K562 (cell line): ENCODE data around the gene NEU1. TPM values are rescaled to one million over a fixed set of nuclear protein-coding genes. Genes with fewer than 3 reads are reported as not detected.

Experiments used
- CHD1 ChIP-seq: fragments of 200-600 bp; sonication (generic); IDR thresholded peaks from one replicate; pipeline ENCODE4 v1.6.1; 2012; ENCODE audit warnings: mild to moderate bottlenecking, moderate library complexity, low read length, inconsistent platforms
- DMBX1 ChIP-seq: fragments of 250-450 bp; sonication (Bioruptor Pico); IDR thresholded peaks from 2 replicates; pipeline ENCODE4 v1.8.0; 2022; ENCODE audit warnings: inconsistent platforms, mild to moderate bottlenecking, moderate library complexity, borderline replicate concordance
- FOXA3 ChIP-seq, 2 experiments: fragments of 450-650 bp in 1 of 2; sonication (generic) in 1 of 2; formaldehyde crosslinking; IDR thresholded peaks in 1 of 2; conservative IDR thresholded peaks in 1 of 2; 2 replicates each; pipeline versions ENCODE4 v1.4.0 to v1.8.0; 2020 to 2022; ENCODE audit warnings: mild to moderate bottlenecking in 2 of 2, missing genetic modification reagents in 1 of 2
- FOXK1 ChIP-seq: sonication (generic); formaldehyde crosslinking; IDR thresholded peaks from 2 replicates; pipeline ENCODE4 v1.8.0; 2022; ENCODE audit warnings: missing genetic modification reagents, mild to moderate bottlenecking, borderline replicate concordance
- NR4A1 ChIP-seq, 2 experiments: fragments of 250-450 bp in 1 of 2; fragments of 450-650 bp in 1 of 2; sonication (Bioruptor Pico) in 1 of 2; IDR thresholded peaks; 2 replicates each; pipeline versions ENCODE4 v1.4.0 to v1.6.1; 2016 to 2020; ENCODE audit warnings: mild to moderate bottlenecking in 2 of 2, missing compliant biosample characterization in 1 of 2, missing genetic modification characterization in 1 of 2, moderate library complexity in 1 of 2
- POLR2AphosphoS2 ChIP-seq: IDR thresholded peaks from 2 replicates; pipeline ENCODE4 v1.6.1; 2012; ENCODE audit warnings: low read length, improper control_type of control experiment
- PTTG1 ChIP-seq: fragments of 450-650 bp; IDR thresholded peaks from 2 replicates; pipeline ENCODE4 v1.6.1; 2016; ENCODE audit warnings: low read depth, mild to moderate bottlenecking, missing genetic modification characterization, missing compliant biosample characterization
- ZNF143 ChIP-seq: sonication (generic); formaldehyde crosslinking; IDR thresholded peaks from 2 replicates; pipeline ENCODE4 v1.9.0; 2022; ENCODE audit warnings: mild to moderate bottlenecking, missing genetic modification reagents
- polyA plus RNA-seq, 8 experiments: library from polyadenylated mRNA; depleted of rRNA in 4 of 8; stranded (reverse) in 5 of 8; unstranded in 3 of 8; fragments of >200 nt; fragmentation: Nextera tagmentation in 2 of 8; fragmentation: Illumina TruSeq in 1 of 8; extraction: Ambion mirVana in 2 of 8; extraction: Trizol in 1 of 8; gene quantifications; 2 replicates each; pipeline versions ENCODE4 v1.2.1 to v1.2.3, GENCODE V29; 2011 to 2014; ENCODE audit warnings: inconsistent platforms in 1 of 8, missing spikeins in 1 of 8
- total RNA-seq, 7 experiments: library from RNA; depleted of rRNA in 6 of 7; stranded (reverse); fragments of >200 nt in 6 of 7; fragmentation: Illumina TruSeq in 2 of 7; extraction: Trizol in 2 of 7; gene quantifications; 2 replicates each; pipeline versions ENCODE4 v1.2.1 to v1.2.3, GENCODE V29; 2011 to 2021; ENCODE audit warnings: low replicate concordance in 1 of 7
- TF ChIP-seq, protein P1 (sequence below): fragments of 250-450 bp; sonication (Bioruptor Pico); IDR thresholded peaks from 2 replicates; pipeline ENCODE4 v1.4.0; 2020; ENCODE audit warnings: mild to moderate bottlenecking, moderate library complexity
- TF ChIP-seq, protein P2 (sequence below), 2 experiments: fragments of 250-450 bp in 1 of 2; fragments of 450-650 bp in 1 of 2; sonication (Bioruptor Pico) in 1 of 2; IDR thresholded peaks; 2 replicates each; pipeline versions ENCODE4 v1.6.1 to v1.8.0; 2016 to 2021; ENCODE audit warnings: mild to moderate bottlenecking in 2 of 2, moderate library complexity in 2 of 2, missing compliant biosample characterization in 1 of 2, missing genetic modification characterization in 1 of 2
- TF ChIP-seq, protein P3 (sequence below), 2 experiments: fragments of 450-650 bp; IDR thresholded peaks; 2 replicates each; pipeline ENCODE4 v1.6.1; 2018; ENCODE audit warnings: mild to moderate bottlenecking in 2 of 2, low read depth in 1 of 2; ENCODE audit not compliant: partially characterized antibody in 2 of 2
- TF ChIP-seq, protein P4 (sequence below): fragments of 250-450 bp; sonication (Bioruptor Pico); IDR thresholded peaks from 2 replicates; pipeline ENCODE4 v1.8.0; 2021; ENCODE audit warnings: moderate library complexity, mild to moderate bottlenecking, inconsistent platforms

Gene NEU1
- total and polyA plus RNA-seq, 9 of the 15 experiments (the other 6 are each of a cell fraction or from before 2014, with no cell fraction given) = 14.8 to 67.8 (median 51.0) TPM

DNA sequence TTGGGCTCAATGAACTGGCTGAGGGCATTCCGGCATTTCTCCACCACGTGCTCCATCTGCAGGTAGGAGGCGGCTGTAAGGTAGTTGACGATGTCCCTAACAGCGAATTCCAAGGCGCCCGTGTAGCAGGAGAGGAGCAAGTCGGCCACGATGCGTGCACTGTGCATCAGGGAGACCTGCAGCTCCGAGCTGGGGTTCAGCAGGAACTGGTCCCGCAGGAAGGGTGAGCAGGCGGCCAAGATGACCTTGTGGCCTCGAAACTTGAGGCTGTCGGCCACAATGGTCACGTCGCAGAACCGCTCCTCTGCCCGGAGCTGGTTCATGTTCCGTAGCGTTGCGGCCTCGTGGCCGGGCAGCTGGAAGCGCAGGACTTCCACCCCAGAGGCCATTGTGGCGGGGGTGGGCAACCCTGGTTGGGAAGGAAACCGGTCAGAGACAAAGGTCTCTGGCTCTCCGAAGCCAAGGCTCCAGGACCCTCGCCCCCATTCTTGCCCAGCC lies 38.3 kb upstream of the NEU1 start (continued):
- TF ChIP-seq, protein P1, sequence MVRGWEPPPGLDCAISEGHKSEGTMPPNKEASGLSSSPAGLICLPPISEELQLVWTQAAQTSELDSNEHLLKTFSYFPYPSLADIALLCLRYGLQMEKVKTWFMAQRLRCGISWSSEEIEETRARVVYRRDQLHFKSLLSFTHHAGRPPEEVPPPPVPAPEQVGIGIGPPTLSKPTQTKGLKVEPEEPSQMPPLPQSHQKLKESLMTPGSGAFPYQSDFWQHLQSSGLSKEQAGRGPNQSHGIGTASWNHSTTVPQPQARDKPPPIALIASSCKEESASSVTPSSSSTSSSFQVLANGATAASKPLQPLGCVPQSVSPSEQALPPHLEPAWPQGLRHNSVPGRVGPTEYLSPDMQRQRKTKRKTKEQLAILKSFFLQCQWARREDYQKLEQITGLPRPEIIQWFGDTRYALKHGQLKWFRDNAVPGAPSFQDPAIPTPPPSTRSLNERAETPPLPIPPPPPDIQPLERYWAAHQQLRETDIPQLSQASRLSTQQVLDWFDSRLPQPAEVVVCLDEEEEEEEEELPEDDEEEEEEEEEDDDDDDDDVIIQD = 0 out of 2 replicates have a peak, but pooled peaks have one; percentile 43
- TF ChIP-seq, protein P2, sequence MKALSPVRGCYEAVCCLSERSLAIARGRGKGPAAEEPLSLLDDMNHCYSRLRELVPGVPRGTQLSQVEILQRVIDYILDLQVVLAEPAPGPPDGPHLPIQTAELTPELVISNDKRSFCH (CRISPR knock-in tag; IDR thresholded peaks at IDR 0.05) = no peak
- TF ChIP-seq, protein P2 (tag; IDR thresholded peaks at IDR 0.05) = peak; percentile 39; the same call in 1 of the 2 replicates
- TF ChIP-seq, protein P3, sequence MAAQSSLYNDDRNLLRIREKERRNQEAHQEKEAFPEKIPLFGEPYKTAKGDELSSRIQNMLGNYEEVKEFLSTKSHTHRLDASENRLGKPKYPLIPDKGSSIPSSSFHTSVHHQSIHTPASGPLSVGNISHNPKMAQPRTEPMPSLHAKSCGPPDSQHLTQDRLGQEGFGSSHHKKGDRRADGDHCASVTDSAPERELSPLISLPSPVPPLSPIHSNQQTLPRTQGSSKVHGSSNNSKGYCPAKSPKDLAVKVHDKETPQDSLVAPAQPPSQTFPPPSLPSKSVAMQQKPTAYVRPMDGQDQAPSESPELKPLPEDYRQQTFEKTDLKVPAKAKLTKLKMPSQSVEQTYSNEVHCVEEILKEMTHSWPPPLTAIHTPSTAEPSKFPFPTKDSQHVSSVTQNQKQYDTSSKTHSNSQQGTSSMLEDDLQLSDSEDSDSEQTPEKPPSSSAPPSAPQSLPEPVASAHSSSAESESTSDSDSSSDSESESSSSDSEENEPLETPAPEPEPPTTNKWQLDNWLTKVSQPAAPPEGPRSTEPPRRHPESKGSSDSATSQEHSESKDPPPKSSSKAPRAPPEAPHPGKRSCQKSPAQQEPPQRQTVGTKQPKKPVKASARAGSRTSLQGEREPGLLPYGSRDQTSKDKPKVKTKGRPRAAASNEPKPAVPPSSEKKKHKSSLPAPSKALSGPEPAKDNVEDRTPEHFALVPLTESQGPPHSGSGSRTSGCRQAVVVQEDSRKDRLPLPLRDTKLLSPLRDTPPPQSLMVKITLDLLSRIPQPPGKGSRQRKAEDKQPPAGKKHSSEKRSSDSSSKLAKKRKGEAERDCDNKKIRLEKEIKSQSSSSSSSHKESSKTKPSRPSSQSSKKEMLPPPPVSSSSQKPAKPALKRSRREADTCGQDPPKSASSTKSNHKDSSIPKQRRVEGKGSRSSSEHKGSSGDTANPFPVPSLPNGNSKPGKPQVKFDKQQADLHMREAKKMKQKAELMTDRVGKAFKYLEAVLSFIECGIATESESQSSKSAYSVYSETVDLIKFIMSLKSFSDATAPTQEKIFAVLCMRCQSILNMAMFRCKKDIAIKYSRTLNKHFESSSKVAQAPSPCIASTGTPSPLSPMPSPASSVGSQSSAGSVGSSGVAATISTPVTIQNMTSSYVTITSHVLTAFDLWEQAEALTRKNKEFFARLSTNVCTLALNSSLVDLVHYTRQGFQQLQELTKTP (IDR thresholded peaks at IDR 0.05; ENCODE audit: low read depth in 1 of 2, partially characterized antibody in 2 of 2) = no peak
- TF ChIP-seq, protein P4, sequence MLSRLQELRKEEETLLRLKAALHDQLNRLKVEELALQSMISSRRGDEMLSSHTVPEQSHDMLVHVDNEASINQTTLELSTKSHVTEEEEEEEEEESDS (CRISPR knock-in tag) = no peak
- peak; percentile 52; the same call in 1 of the 2 replicates for TF ChIP-seq NR4A1 (CRISPR knock-in tag; IDR thresholded peaks at IDR 0.05)
- no peak for TF ChIP-seq NR4A1 (tag; IDR thresholded peaks at IDR 0.05)
- peak; percentile 46; the same call in 1 of the 2 replicates for TF ChIP-seq ZNF143
- no peak for TF ChIP-seq PTTG1 (tag)
- peak in 1 of 2 experiments; percentile 73; a peak in 1 of 4 replicates for TF ChIP-seq FOXA3 (CRISPR knock-in tag; conservative IDR thresholded peaks at IDR 0.05 in 1 of 2, IDR thresholded peaks at IDR 0.05 in 1 of 2)
- peak; percentile 40 for TF ChIP-seq CHD1
- peak; percentile 65; the same call in 1 of the 2 replicates for TF ChIP-seq DMBX1 (CRISPR knock-in tag)
- no peak for TF ChIP-seq POLR2AphosphoS2
- peak; percentile 33; the same call in 1 of the 2 replicates for TF ChIP-seq FOXK1 (CRISPR knock-in tag)
